Astrocyte (in vitro differentiated cells and primary cell): ENCODE results near the gene TDRD1.

ENCODE experiments used
- CTCF ChIP-seq: IDR thresholded peaks from 2 replicates; pipeline ENCODE4 v1.5.1; 2011; ENCODE audit warnings: low read depth, mild to moderate bottlenecking, inconsistent platforms, low read length, moderate library complexity; ENCODE audit not compliant: insufficient read depth
- EZH2 ChIP-seq: IDR thresholded peaks from 2 replicates; pipeline ENCODE4 v1.6.1; 2012; ENCODE audit warnings: mild to moderate bottlenecking, low read length, inconsistent platforms; ENCODE audit not compliant: insufficient read depth

- TF ChIP-seq CTCF = no peak
- TF ChIP-seq EZH2 = no peak
Measured at GRCh38 chr10:114278884-114279191, 99.7 kb downstream of the TDRD1 start.
